ENCODE measurements around the gene ZDHHC18.
"Not testable (repeated sequence)": the region's sequence is repeated elsewhere in the genome, so short reads cannot be mapped to it uniquely, and the experiment has no call there.

The ZDHHC18 gene

GRCh38 chr1:26792924-26793323 lies 33.6 kb upstream of the ZDHHC18 start:
- H3K27ac ChIP-seq, result no peak overlapping the region
- no peak for TF ChIP-seq CTCF (IDR thresholded peaks at IDR 0.05)
- no peak for TF ChIP-seq ZFX (IDR thresholded peaks at IDR 0.05; ENCODE audit: borderline replicate concordance)

- TF ChIP-seq ZFX (IDR thresholded peaks at IDR 0.05; ENCODE audit: borderline replicate concordance), result no peak
- no peak for TF ChIP-seq CTCF (IDR thresholded peaks at IDR 0.05)
- no peak overlapping the region for H3K27ac ChIP-seq
Measured at GRCh38 chr1:26794391-26794790, 32.1 kb upstream of the ZDHHC18 start.

- no peak overlapping the region for H3K27ac ChIP-seq
Measured at GRCh38 chr1:26797627-26798026, 28.9 kb upstream of the ZDHHC18 start.

GRCh38 chr1:26799479-26800142 lies 26.9 kb upstream of the ZDHHC18 start:
- H3K27ac ChIP-seq, result no peak overlapping the region
- TF ChIP-seq CTCF (IDR thresholded peaks at IDR 0.05), result no peak
- no peak for TF ChIP-seq ZFX (IDR thresholded peaks at IDR 0.05; ENCODE audit: borderline replicate concordance)

More at GRCh38 chr1:26797627-26798026, 28.9 kb upstream of the ZDHHC18 start:
- TF ChIP-seq CTCF (IDR thresholded peaks at IDR 0.05), result no peak
- no peak for TF ChIP-seq ZFX (IDR thresholded peaks at IDR 0.05; ENCODE audit: borderline replicate concordance)

GRCh38 chr1:26803932-26804331 lies 22.6 kb upstream of the ZDHHC18 start:
- H3K27ac ChIP-seq, result not testable (repeated sequence)

- not testable (repeated sequence) for H3K27ac ChIP-seq
- peak; percentile 88 for TF ChIP-seq CTCF (IDR thresholded peaks at IDR 0.05)
Measured at GRCh38 chr1:26810105-26810504, 16.4 kb upstream of the ZDHHC18 start.

GRCh38 chr1:26811057-26811456 lies 15.4 kb upstream of the ZDHHC18 start:
- TF ChIP-seq CTCF (IDR thresholded peaks at IDR 0.05) (no peak), ZFX (IDR thresholded peaks at IDR 0.05; ENCODE audit: borderline replicate concordance) (no peak)
- H3K27ac ChIP-seq, result no peak overlapping the region

GRCh38 chr1:26811708-26812107 lies 14.8 kb upstream of the ZDHHC18 start:
- H3K27ac ChIP-seq, result no peak overlapping the region
- no peak for TF ChIP-seq ZFX (IDR thresholded peaks at IDR 0.05; ENCODE audit: borderline replicate concordance)
- no peak for TF ChIP-seq CTCF (IDR thresholded peaks at IDR 0.05)
